Keratinocyte (primary cell): Measurements from ENCODE around the gene CCRL2. TPM values are rescaled to one million over a fixed set of nuclear protein-coding genes. Genes with fewer than 3 reads are reported as not detected.
A peak's percentile ranks its signal among the peaks of the same experiment; 100 is the strongest.

Source experiments
- DNase-seq: peaks from one replicate; pipeline ENCODE4 v3.0.0-alpha.2; 2011; ENCODE audit warnings: low read depth, missing footprints, low spot score
- FAIRE-seq: peaks from 2 replicates; lab custom pipeline; 2011; peaks lifted over from hg19 to GRCh38; lab: Jason Lieb, UNC
- H2AFZ ChIP-seq: 2 replicates; pipeline ENCODE4 v1.6.0; 2012; ENCODE audit warnings: low read length, control low read depth, inconsistent platforms; ENCODE audit not compliant: control insufficient read depth
- H3K27ac ChIP-seq: 2 replicates; pipeline ENCODE4 v1.5.1; 2011; ENCODE audit warnings: low read length; ENCODE audit not compliant: control insufficient read depth, insufficient read depth
- H3K27me3 ChIP-seq: 3 replicates; pipeline ENCODE4 v1.6.0; 2011; ENCODE audit warnings: low read length; ENCODE audit not compliant: control insufficient read depth, insufficient read depth; ENCODE audit errors: extremely low read depth
- H3K36me3 ChIP-seq, 2 experiments: 2 replicates in 1 of 2; 3 replicates in 1 of 2; pipeline ENCODE4 v1.5.1; 2011; ENCODE audit warnings: low read length in 2 of 2, mild to moderate bottlenecking in 1 of 2; ENCODE audit not compliant: control insufficient read depth in 2 of 2, insufficient read depth in 2 of 2; ENCODE audit errors: extremely low read depth in 1 of 2
- H3K4me1 ChIP-seq: 3 replicates; pipeline ENCODE4 v1.5.1; 2011; ENCODE audit warnings: low read length; ENCODE audit not compliant: control insufficient read depth, insufficient read depth; ENCODE audit errors: extremely low read depth
- H3K4me2 ChIP-seq: 3 replicates; pipeline ENCODE4 v1.6.0; 2011; ENCODE audit warnings: low read depth, low read length; ENCODE audit not compliant: control insufficient read depth, insufficient read depth; ENCODE audit errors: extremely low read depth
- H3K4me3 ChIP-seq, 3 experiments: fragments of 200-600 bp in 1 of 3; sonication (generic) in 1 of 3; 2 replicates in 2 of 3; 3 replicates in 1 of 3; pipeline ENCODE4 v1.5.1; 2011 to 2016; ENCODE audit warnings: low read length in 3 of 3, mild to moderate bottlenecking in 3 of 3, control low read depth in 2 of 3, inconsistent platforms in 1 of 3, low read depth in 1 of 3, mixed read lengths in 1 of 3, mixed run types in 1 of 3, moderate library complexity in 1 of 3; ENCODE audit not compliant: control insufficient read depth in 2 of 3, insufficient read depth in 2 of 3; ENCODE audit errors: extremely low read depth in 1 of 3
- H3K79me2 ChIP-seq: 2 replicates; pipeline ENCODE4 v1.6.0; 2012; ENCODE audit warnings: low read length; ENCODE audit not compliant: control insufficient read depth, insufficient read depth
- H3K9ac ChIP-seq: 3 replicates; pipeline ENCODE4 v1.6.0; 2011; ENCODE audit warnings: low read length; ENCODE audit not compliant: control insufficient read depth, insufficient read depth; ENCODE audit errors: extremely low read depth
- H3K9me1 ChIP-seq: 3 replicates; pipeline ENCODE4 v1.6.0; 2011; ENCODE audit warnings: low read length; ENCODE audit not compliant: control insufficient read depth, insufficient read depth; ENCODE audit errors: extremely low read depth
- H3K9me3 ChIP-seq: 2 replicates; pipeline ENCODE4 v1.5.1; 2012; ENCODE audit warnings: low read depth, low read length; ENCODE audit not compliant: control insufficient read depth
- H4K20me1 ChIP-seq: 3 replicates; pipeline ENCODE4 v1.6.0; 2011; ENCODE audit warnings: low read length; ENCODE audit not compliant: control insufficient read depth, insufficient read depth; ENCODE audit errors: extremely low read depth
- CTCF ChIP-seq, 3 experiments: IDR thresholded peaks in 1 of 3; conservative IDR thresholded peaks in 1 of 3; optimal IDR thresholded peaks in 1 of 3; 2 replicates in 2 of 3; 3 replicates in 1 of 3; pipeline versions ENCODE3 to v1.5.1; 2011; ENCODE audit warnings: low read length in 3 of 3, mild to moderate bottlenecking in 3 of 3, moderate library complexity in 2 of 3, control low read depth in 1 of 3, inconsistent platforms in 1 of 3; ENCODE audit not compliant: insufficient read depth in 2 of 3; ENCODE audit errors: extremely low read depth in 1 of 3
- EZH2 ChIP-seq: IDR thresholded peaks from one replicate; pipeline ENCODE4 v1.6.1; 2012; ENCODE audit warnings: inconsistent platforms, mild to moderate bottlenecking, low read length, moderate library complexity
- dilution Hi-C: fragments of 300-500 bp; cut with MboI; formaldehyde crosslinking; loops from one replicate; pipeline ENCODE4 v1.7.0; 2020; ENCODE audit warnings: low sequenced_read_pairs; ENCODE audit not compliant: extremely low pct_ligation_motif_present
- polyA plus RNA-seq, 5 experiments: library from polyadenylated mRNA; depleted of rRNA in 3 of 5; stranded (reverse) in 3 of 5; stranded (forward) in 1 of 5; unstranded in 1 of 5; fragments of >200 nt; gene quantifications; 1 replicate in 1 of 5; 2 replicates in 3 of 5; 3 replicates in 1 of 5; pipeline versions ENCODE4 v1.2.1 to v1.2.3, GENCODE V29; 2011 to 2012; ENCODE audit warnings: missing spikeins in 2 of 5, low read depth in 1 of 5, low replicate concordance in 1 of 5

CCRL2 gene
- polyA plus RNA-seq, 1 donor (not counting 4 experiments of a cell fraction or from before 2014, with no cell fraction given): not detected

- no peaks in the 10 kb centered on the region for H3K9me3 ChIP-seq
- no peaks in the 10 kb centered on the region for H3K79me2 ChIP-seq
- no peaks in the 10 kb centered on the region for H3K36me3 ChIP-seq
- FAIRE-seq (no peak), DNase-seq (no peak)
- peaks cover 7% of the 10 kb centered on the region for H3K27me3 ChIP-seq
- no peak overlapping the region for H2AFZ ChIP-seq
- no peak overlapping the region for H3K27ac ChIP-seq
- H3K4me2 ChIP-seq: no peak overlapping the region
- dilution Hi-C loops: no loop called here
- no peaks in the 10 kb centered on the region for H3K9me1 ChIP-seq
- H3K4me1 ChIP-seq: peaks cover 12% of the 10 kb centered on the region
- no peak overlapping the region for H3K9ac ChIP-seq
- no peaks in the 10 kb centered on the region for H4K20me1 ChIP-seq
- TF ChIP-seq CTCF (optimal IDR thresholded peaks at IDR 0.05 in 1 of 3, IDR thresholded peaks at IDR 0.05 in 1 of 3, conservative IDR thresholded peaks at IDR 0.05 in 1 of 3; ENCODE audit: extremely low read depth in 1 of 3, insufficient read depth in 2 of 3, low read length in 3 of 3): no peak
- TF ChIP-seq EZH2: no peak
- H3K4me3 ChIP-seq: no peak overlapping the region
Observed at GRCh38 chr3:46375814-46376213, 31.2 kb upstream of the CCRL2 start.

GRCh38 chr3:46378426-46378942 is 28.6 kb upstream of the CCRL2 start:
- Histone ChIP-seq H3K27me3 (peaks cover 7% of the 10 kb centered on the region), H2AFZ (peak overlapping the region; percentile 78), H3K27ac (no peak overlapping the region), H3K9ac (no peak overlapping the region), H3K9me3 (no peaks in the 10 kb centered on the region), H3K9me1 (no peaks in the 10 kb centered on the region), H4K20me1 (no peaks in the 10 kb centered on the region), H3K4me1 (peaks cover 18% of the 10 kb centered on the region), H3K79me2 (no peaks in the 10 kb centered on the region), H3K36me3 (no peaks in the 10 kb centered on the region), H3K4me3 (peak overlapping the region in 2 of 3 experiments; percentile 41 to 56), H3K4me2 (peak overlapping the region; percentile 72)
- FAIRE-seq: peak; percentile 87
- TF ChIP-seq EZH2 (no peak), CTCF (optimal IDR thresholded peaks at IDR 0.05 in 1 of 3, IDR thresholded peaks at IDR 0.05 in 1 of 3, conservative IDR thresholded peaks at IDR 0.05 in 1 of 3; ENCODE audit: extremely low read depth in 1 of 3, insufficient read depth in 2 of 3, low read length in 3 of 3) (peak; percentile 77 to 88 (median 88))
- dilution Hi-C loops: no loop called here
- peak; percentile 38 for DNase-seq
